GM12892 (cell line): Measurements from ENCODE around the gene PDE6D.

ENCODE experiments used
- POLR2A ChIP-seq: IDR thresholded peaks from 2 replicates; pipeline ENCODE4 v1.6.1; 2011; ENCODE audit warnings: low read depth, low read length, control low read depth
- POLR2AphosphoS5 ChIP-seq: IDR thresholded peaks from 2 replicates; pipeline ENCODE4 v1.6.1; 2011; ENCODE audit warnings: low read depth, low read length, control low read depth
- TAF1 ChIP-seq: IDR thresholded peaks from 2 replicates; pipeline ENCODE4 v1.6.1; 2011; ENCODE audit warnings: low read depth, mild to moderate bottlenecking, control low read depth, low read length, borderline replicate concordance

- no peak for TF ChIP-seq POLR2AphosphoS5
- no peak for TF ChIP-seq POLR2A
- TF ChIP-seq TAF1, result no peak
These were observed 93.1 kb downstream of the PDE6D start for GRCh38 chr2:231687961-231688360.
